Activated gamma-delta T cell treated with Interleukin-2 at 50 U/mL for 16 hours (primary cell): ENCODE measurements around the gene PPARD.

Experiments used
- DNase-seq: peaks from one replicate; pipeline ENCODE4 v3.0.0-alpha.2; 2020

Gene PPARD

GRCh38 chr6:35473850-35474130 is 131.4 kb downstream of the PPARD start:
- no peak for DNase-seq

GRCh38 chr6:35474131-35474941 is 132.0 kb downstream of the PPARD start:
- DNase-seq = no peak

- DNase-seq = no peak
These were observed 132.7 kb downstream of the PPARD start for GRCh38 chr6:35474942-35475570.

GRCh38 chr6:35475573-35475972 is 133.2 kb downstream of the PPARD start:
- no peak for DNase-seq

- DNase-seq = no peak
These were observed 133.6 kb downstream of the PPARD start for GRCh38 chr6:35476004-35476403.

GRCh38 chr6:35477028-35477427 is 134.7 kb downstream of the PPARD start:
- DNase-seq = no peak
